ENCODE results near the gene NGEF.

The NGEF gene

DNA sequence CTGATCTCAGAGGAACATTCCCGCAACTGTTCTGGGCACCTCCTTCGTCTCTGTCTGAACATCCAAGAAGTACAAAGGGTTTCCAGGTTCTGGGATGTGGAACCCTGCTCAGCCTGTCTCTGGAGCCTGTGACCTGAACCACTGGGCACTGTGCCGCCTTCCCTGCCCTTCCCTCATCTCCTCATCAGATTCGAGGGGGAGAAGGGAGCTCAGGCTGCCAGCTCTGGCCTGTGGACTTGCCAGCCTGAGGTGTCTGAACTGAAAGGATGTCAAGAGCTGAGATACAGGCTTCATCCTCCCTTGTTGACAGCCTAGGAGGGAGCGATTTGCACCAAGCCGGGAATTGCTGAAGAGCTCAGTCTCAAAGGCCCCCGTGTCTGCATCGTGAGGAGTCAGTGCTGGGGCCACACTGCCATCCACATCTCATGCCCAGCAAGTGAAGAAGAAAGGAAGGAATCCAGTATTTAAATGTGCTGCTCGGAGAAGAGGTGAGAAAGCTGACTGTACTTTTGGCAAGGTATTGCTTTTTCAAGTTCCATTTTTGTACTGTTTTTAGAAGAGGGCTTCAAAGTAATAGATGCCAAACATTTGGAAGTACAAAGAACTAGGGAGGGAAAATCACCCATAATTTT lies 32.0 kb upstream of the NGEF start:
- no peak for DNase-seq

DNA sequence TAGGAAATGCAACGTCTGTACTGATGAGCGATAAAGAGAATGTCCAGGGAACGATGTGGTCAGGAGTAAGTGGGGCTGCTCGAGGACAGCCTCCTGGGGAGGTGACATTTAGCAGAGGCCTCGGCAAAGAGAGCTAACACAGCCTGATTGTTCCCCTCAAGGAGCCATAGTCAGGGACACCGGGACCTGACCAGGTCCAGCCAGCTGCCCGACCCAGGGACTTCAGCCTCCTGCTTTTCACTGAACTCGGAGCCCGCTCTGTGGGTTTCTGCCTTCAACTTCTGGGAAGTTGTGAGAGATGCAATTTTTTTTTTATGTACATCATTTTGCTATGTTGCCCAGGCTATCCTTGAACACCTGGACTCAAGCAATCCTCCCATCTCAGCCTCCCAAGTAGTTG lies 29.5 kb upstream of the NGEF start:
- no peak for DNase-seq

DNA sequence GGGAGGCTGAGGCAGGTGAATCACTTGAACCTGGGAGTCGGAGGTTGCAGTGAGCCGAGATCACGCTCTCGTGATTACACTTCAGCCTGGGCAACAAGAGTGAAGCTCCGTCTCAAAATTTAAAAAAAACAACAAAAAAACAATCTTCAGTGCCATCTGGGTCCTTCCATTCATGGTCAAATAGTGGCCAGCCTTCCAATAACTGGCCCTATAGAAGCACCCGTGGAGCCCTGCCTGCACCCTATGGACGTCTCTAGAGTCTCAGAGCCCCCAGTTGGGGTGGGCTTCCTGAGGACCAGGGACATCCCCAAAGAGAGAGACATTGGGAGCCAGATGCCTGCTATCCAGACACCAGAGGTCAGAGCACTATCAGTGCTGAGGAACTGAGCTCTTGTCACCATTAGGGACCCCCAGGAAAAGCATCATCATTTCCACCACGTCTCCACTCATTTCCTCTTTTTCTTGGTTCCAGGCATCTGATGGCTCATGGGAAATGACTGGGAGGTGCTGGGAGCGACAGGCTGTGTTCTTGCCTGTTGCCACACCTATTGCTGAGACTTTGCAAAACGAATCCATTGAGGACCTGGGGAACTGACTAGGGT lies 28.8 kb upstream of the NGEF start:
- no peak for DNase-seq

DNA sequence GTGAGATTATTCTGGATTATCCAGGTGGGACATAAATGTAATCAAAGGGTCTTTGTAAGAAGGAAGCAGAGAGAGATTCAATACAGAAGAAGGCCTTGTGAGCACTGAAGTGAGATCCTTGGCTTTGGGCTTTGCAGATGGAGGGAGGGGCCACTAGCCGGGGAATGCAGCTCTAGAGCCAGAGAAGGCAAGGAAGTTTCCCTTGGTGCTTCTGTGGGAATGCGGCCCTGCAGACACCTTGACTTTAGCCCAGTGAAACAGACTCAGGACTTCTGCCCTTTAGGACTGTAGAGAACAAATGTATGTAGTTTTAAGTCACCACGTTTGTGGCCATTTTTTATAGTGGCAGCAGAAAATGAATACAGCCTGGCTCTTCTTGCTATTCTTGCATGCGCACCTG lies 27.5 kb upstream of the NGEF start:
- no peak for DNase-seq

DNA sequence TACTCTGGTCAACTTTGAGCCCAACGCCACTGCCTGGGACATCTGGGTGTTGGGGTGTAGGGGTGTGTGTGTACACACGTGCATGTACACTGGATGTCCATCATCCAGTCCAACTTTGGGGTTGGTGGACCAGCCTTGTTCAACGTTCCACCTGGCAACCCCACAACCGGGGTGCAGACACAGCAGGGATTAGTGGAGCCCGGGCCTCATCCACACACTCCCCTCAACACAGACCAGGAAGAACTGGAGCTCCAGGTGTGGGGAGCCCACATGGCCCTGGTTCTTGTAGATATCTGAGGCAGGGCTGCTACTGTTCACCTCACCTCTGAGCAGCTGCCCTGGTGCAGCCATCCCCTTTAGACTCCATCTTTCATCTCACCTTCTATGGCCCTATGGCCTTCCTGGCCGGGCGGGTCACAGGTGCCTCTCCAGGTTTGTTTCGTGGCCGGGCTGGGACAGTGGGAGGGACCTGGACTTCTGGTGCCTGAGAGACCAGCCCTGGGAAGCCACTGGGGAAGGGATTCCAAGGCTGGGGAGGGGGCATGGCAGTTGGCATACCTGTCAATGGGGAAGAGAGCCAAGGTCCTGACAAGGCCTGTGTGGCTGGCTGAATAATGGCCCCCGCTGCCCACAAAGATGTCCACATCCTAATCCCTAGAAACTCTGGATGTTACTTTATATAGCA lies 26.9 kb upstream of the NGEF start:
- no peak for DNase-seq

DNA sequence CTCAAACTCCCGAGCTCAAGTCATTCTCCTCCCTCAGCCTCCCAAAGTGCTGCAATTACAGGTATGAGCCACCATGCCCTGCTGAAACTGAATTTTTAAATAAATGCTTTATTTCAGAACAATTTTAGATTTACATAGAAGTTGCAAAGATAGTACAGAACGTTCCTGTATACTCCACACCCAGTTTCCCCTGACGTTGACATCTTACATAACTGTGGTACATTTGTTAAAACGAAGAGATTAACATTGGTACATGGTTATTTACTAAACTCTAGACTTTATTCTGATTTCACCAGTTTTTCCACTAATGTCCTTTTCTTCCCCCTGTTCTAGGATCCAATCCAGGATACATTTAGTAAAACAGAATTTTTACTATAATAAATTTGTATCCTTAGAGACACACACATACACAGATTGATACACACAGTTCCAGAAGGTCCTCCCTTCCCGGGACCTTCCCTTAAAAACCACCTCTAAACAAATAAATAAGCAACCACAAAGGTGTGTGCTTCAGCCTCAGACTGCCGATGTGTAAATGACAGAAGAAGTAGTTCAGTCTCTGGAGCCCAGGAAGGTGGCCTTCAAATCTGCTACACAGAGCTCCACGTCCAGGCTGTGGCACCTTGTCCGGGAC lies 26.3 kb upstream of the NGEF start:
- no peak for DNase-seq

DNA sequence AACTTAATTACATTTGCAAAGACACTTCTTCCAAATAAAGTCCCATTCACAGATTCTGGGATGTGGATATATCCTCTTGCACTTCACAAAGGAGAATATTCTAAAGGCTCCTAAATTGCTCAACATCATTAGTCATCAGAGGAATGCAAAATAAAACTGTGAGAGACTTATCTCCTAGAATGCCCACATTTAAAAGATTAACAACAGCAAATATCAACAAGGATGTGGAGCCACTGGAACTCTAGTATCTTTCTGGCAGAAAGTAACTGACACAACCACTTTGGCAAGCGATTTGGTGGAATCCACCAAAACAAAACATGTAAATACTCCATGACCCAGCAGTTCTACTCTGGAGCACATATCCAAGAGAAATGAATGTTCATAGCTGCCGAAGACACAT lies 24.0 kb upstream of the NGEF start:
- no peak for DNase-seq

DNA sequence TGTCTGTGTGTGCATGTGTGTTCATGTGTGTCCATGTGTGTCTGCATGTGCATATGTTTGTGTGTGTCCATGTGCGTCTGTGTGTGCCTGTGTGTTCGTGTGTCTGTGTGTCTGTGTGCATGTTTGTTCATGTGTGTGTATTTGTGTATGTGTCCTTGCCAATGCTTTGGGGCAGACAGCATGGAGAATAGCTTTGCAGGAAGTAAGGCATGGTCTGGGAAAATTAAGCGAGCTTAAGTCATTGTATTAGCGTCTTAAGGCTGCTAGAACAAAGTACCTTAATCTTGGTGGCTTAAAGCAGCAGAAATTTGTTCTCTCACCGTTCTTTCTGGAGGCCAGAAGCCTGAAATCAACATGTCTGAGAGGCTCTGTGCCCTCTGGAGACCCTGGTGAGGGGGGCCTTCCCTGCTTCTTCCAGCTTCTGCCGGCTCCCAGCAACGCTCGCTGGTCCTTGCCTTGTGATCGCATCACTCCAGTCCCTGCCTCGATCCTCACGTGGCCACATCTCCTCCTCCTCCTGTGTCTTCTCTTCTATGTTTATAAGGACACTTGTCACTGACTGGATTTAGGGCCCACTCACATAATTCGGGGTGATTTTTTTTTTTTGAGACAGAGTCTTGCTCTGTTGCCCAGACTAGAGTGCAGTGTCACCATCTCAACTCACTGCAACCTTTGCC lies 23.2 kb upstream of the NGEF start:
- DNase-seq: no peak

DNA sequence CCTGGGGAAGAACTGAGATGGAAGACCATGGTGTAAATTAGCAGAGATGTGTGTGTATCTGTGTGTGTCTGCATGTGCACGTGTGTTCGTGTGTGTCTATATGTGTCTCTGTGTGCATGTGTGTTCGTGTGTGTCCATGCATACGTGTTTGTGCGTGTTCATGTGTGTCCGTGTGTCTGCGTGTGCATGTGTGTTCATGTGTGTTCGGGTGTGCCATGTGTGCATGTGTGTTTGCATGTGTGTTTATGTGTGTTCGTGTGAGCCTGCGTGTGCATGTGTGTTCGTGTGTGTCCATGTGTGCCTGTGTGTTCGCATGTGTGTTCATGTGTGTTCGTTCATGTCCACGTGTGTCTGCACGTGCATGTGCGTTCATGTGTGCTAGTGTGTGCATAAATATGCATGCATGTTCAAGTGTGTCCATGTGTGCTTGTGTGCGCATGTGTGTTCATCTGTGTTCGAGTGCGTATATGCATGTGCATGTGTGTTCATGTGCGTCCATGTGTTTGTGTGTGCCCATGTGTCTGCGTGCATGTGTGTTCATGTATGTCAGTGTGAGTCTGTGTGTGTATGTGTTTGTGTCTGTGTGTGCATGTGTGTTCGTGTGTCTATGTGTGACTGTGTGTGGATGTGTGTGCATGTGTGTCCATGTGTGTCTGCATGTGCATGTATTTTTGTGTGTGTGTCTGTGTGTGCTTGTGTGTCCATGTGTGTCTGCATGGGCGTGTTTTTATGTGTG lies 22.5 kb upstream of the NGEF start:
- DNase-seq: no peak

DNA sequence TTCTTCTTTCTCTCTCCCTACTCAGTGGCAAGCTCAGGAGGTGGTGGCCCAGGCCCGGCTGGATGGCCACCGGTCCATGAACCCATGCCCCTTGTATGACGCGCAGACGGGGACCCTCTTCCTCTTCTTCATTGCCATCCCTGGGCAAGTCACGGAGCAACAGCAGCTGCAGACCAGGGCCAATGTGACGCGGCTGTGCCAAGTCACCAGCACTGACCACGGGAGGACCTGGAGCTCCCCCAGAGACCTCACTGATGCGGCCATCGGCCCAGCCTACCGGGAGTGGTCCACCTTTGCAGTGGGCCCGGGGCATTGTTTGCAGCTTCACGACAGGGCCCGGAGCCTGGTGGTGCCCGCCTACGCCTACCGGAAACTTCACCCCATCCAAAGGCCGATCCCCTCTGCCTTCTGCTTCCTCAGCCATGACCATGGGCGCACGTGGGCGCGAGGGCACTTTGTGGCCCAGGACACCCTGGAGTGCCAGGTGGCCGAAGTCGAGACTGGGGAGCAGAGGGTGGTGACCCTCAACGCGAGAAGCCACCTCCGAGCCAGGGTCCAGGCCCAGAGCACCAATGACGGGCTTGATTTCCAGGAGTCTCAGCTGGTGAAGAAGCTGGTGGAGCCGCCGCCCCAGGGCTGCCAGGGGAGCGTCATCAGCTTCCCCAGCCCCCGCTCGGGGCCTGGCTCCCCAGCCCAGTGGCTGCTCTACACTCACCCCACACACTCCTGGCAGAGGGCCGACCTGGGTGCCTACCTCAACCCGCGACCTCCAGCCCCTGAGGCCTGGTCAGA lies 21.2 kb upstream of the NGEF start:
- no peak for DNase-seq

DNA sequence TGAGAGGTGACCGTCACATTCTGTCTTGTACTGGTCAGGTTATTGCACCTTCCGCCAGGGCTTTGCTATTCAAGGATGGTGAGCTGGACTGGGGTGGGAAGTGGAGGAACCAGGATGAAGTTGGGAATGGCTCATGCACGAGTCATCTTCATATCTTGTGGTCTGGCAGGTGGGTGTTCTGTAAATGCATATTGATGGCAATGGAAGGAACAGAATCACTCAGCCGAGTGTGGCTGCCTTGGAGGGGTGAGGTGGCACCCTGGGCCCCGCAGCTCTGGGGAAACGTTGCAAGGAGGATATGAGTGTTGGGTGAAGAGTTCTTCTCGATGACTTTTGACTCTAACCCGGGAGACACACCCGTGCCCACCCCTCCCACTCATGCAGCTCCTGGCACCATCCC lies 20.6 kb upstream of the NGEF start:
- peak; percentile 26 for DNase-seq

DNA sequence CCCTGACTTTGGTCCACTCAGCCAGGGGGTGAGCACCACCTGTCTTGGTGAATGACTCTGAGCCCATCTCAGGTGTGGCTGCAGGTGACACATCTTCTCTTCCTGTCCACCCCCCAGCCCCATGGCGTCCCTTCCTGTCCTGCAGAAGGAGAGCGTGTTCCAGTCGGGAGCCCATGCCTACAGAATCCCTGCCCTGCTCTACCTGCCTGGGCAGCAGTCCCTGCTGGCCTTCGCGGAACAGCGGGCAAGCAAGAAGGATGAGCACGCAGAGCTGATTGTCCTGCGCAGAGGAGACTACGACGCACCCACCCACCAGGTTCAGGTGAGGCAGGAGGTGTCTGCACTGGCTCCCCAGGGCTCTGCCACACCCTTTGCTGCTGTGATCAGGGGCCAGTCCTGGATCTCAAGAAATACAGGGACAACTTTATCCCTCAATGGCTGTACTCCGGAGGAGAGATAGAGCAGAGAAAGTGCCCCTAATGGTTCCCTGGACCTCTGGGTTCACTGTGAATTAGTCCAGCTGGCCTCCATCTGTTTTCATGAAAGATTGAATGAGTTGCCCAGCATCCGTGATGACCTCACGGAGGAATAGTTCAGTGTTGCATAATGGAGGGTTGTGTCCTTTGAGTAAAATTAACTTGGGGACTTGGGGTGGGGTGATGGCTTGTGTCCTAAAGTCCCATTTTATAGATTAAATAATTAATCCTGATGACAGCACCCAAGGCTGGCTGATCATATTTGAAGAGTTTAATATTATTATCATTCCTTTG lies 19.7 kb upstream of the NGEF start, which contains the start of gene NEU2:
Gene NEU2, plus strand, starts transcription at position 122 of the 770 bp plus-strand sequence. Its CDS starts 0 bp downstream, at position 122.
- no peak for DNase-seq

DNA sequence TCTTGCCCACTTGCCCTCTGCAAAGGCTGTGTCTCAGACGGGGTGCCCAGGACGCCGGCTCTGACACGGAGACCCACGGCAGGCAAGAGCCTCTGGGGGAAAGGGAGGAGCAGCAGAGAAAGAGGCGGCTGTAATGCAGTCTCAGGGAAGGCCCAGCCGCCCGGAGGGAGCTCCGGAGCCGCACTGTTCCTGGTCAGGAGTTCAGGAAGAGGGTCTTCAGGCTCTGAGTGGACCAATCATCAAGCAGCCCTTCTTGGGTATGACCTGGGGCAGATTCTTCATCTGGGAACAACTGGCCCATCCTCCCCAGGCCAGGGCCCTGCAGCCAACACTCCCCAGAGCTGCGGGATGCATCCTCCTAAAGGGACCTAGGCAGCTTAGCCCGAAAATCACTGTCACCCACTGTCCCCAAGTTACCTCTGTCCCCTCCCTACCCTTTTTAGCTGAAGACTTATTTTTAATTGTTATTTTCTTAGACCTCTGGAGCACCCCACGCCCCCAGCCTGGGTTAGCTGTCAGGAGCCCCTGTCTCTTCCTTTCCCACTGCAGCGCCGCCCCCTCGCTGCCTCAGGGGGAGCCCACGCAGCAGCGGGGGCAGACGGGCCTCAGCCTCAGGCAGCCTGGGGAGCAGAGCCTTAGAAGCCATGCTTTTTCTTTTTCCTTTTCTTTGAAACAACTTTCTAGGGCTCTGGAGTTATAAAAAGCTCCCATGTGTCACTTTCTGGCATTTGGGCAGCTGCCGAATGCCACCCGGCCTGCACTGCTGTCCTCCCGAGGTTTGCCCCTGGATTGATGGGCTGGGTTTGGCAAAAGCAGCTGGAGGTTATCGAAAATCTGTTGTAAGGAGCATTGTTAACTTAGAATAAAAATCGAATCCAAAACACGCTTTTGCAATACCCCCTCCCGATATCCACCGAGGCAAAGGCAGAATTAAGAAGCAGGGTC lies 18.8 kb upstream of the NGEF start:
- DNase-seq: no peak

DNA sequence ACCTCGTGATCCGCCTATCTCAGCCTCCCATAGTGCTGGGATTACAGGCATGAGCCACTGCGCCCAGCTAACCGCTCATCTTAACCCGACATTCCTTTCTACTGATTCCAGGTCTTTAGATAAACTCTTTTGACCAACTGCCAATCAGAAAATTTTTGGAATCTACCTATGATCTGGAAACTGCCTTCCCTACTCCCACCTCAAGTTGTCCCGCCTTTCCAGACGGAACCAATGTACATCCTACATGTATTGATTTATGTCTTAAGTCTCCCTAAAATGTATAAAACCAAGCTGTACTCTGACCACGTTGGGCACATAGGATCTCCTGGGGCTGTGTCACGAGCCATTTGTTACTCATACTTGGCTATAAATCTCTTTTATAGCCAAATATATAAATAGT lies 16.3 kb upstream of the NGEF start:
- DNase-seq: no peak

DNA sequence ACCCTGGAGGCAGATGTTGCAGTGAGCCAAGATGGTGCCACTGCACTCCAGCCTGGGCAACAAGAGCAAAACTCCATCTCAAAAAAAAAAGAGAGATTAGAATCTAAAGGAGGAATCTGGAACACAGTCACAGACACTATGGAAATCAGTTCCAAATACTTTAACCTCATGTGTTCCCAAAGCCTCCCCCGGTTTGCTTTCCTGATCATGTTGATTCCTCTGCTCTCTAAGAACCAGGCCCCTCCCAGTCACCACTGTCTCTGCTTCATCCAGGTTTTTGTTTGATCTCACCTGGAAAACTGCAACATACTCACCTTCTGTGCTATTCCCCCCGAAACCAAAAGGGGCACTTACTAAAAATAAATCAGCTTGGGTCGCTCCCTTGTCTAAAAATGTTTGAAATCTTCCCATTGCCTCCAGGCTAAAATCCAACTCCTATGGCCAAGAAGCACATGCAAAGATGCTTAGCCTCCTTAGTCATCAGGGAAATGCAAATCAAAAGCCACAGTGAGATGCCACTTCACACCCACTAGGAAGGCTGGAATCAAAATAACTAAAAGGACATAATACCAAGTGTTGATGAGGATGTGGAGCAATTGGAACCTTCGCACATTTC lies 13.2 kb upstream of the NGEF start:
- DNase-seq: no peak

DNA sequence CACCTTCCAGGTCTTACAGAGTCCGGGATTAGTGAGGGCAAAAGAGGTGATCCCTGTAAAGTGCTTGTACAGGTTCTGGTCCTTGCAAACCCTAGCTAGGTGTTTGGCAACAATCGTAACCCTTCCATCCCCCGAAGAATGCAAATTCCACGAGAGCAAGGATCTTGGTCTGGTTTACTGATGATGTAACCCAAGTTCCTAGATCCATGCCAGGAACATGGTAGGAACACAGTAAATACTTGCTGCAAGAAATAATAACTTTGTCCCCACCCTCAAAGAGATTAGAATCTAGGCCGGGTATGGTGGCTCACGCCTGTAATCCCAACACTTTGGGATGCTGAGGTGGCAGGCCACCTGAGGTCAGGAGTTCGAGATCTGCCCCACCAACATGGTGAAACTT lies 12.7 kb upstream of the NGEF start:
- DNase-seq: no peak

DNA sequence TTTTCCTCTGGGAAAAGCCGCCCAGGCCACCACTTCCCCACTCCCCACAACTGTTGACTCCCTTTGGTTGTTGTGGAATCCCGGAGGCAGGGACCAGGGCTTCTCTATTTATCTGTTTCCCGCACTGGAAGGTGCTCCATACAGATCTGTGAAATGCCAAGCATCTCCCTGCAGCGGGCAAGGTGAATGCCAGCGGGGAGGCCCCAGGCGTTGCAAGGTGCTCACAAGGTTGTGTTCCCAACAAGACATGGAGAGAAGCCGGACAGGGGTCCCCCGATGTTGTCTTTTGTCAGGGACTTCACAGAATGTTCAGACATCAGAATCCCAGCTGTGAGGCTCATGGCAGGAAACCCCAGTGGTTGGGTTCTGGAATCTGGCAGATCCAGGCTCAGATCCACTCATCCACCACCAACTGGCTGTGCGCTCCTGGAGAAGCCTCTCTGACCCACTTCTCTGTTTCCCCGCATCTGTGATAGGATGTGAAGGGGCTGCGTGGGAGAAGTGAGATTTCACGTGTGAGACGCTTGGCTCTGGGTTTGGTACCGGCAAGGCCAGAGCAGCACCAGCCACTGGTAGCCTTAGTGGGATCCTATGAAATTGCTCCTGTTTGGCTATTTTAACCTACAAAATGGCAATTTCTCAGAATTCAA lies 10.8 kb upstream of the NGEF start:
- DNase-seq: no peak

DNA sequence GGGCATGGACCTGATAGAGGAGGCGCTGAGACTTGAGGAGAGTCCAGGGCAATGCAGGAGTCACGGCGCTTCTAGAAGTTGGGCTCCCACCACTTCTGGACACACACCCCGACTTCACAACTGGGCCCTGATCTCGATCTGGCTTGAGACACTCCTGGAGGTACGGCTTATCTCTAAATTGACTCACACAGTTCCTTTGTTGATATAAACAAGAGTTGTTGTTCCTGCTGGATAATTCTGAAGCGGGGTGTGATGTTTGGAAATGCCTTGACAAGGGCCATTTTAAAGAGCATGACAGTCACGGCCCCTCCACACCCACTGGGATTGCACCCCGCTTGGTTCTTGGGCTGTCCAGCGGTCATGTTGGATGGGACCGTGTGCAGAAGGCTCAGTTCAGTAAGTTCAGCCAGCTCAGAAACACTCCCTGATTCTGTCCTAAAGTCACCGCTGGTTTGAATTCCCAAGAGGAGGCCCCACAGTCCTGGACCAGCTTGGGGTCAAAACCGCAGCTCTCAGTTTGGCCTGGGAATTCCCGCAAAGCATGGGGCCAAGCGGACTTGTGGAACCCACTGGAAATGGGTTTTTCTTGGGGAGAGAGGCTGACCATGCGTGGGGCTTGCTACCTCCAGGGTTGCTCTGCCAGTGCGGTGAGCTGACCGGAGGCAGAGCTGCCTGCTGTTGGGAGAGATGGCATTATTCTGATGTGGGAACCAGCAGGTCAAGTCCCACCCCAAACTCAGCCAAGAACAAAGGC lies 10.1 kb upstream of the NGEF start:
- no peak for DNase-seq
